Spleen (tissue), 7 donors: Measurements from ENCODE around the gene GJD3.

Experiments
- POLR2A ChIP-seq, 3 donors: fragments of 450-650 bp; IDR thresholded peaks; one replicate each; pipeline ENCODE4 v1.5.1; 2017; ENCODE audit warnings: antibody characterized with exemption in 3 of 3, mild to moderate bottlenecking in 1 of 3
- POLR2AphosphoS5 ChIP-seq, 3 donors: sonication (generic); formaldehyde crosslinking; IDR thresholded peaks; one replicate each; pipeline ENCODE4 v1.5.1; 2017; ENCODE audit warnings: antibody characterized with exemption in 3 of 3
- TF ChIP-seq, protein P1 (sequence below), 11 experiments: fragments of 200-600 bp in 7 of 11; fragments of 450-650 bp in 4 of 11; sonication (generic) in 4 of 11; IDR thresholded peaks in 8 of 11; conservative IDR thresholded peaks in 3 of 11; 1 replicate in 7 of 11; 2 replicates in 4 of 11; pipeline versions ENCODE4 v1.4.0 to v1.8.0; 2016 to 2021; ENCODE audit warnings: antibody characterized with exemption in 11 of 11, inconsistent platforms in 4 of 11, mild to moderate bottlenecking in 1 of 11
- donor health status: DM: no; HTN: no; CAD: no; lungs with moderate emphysema.
- donor health status: DM: no; HTN: no; CAD: no.
- donor health status: DM: no; HTN: no; CAD: no.

GRCh38 chr17:40317880-40318829 is 46.4 kb downstream of the GJD3 start:
- TF ChIP-seq, protein P1, sequence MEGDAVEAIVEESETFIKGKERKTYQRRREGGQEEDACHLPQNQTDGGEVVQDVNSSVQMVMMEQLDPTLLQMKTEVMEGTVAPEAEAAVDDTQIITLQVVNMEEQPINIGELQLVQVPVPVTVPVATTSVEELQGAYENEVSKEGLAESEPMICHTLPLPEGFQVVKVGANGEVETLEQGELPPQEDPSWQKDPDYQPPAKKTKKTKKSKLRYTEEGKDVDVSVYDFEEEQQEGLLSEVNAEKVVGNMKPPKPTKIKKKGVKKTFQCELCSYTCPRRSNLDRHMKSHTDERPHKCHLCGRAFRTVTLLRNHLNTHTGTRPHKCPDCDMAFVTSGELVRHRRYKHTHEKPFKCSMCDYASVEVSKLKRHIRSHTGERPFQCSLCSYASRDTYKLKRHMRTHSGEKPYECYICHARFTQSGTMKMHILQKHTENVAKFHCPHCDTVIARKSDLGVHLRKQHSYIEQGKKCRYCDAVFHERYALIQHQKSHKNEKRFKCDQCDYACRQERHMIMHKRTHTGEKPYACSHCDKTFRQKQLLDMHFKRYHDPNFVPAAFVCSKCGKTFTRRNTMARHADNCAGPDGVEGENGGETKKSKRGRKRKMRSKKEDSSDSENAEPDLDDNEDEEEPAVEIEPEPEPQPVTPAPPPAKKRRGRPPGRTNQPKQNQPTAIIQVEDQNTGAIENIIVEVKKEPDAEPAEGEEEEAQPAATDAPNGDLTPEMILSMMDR (IDR thresholded peaks at IDR 0.05 in 8 of 11, conservative IDR thresholded peaks at IDR 0.05 in 3 of 11): peak in 3 of 11 experiments; percentile 4 to 22 (median 5)
- TF ChIP-seq POLR2AphosphoS5 (IDR thresholded peaks at IDR 0.05) (peak; percentile 89 to 94 (median 91)), POLR2A (IDR thresholded peaks at IDR 0.05) (peak in 1 of 3 donors; percentile 16)
